ENCODE measurements around the gene NANOS2. TPM values are rescaled to one million over a fixed set of nuclear protein-coding genes. Genes with fewer than 3 reads are reported as not detected.

NANOS2 gene
- total and polyA plus RNA-seq, 2 of the 13 experiments (the other 11 are each of a cell fraction or from before 2014, with no cell fraction given) = not detected

GRCh38 chr19:45962021-45962420 is 47.4 kb upstream of the NANOS2 start:
- no TSS peak for BruUV-seq (replicated peaks)
- DNase-seq (ENCODE audit: low spot score) = no peak
- Histone ChIP-seq H3K79me2 (ENCODE audit: insufficient read depth, low read length) (no peaks in the 10 kb centered on the region), H3K9me3 (ENCODE audit: low read length) (no peaks in the 10 kb centered on the region), H4K20me1 (ENCODE audit: insufficient read depth, low read length) (no peaks in the 10 kb centered on the region), H3K9ac (ENCODE audit: insufficient read depth, low read depth, low read length) (no peak overlapping the region), H3K27me3 (ENCODE audit: control insufficient read depth in 1 of 2, insufficient read depth in 2 of 2, low read length in 2 of 2) (peaks cover 2 to 35% of the 10 kb centered on the region in 2 experiments; a peak in 4 of 5 replicates), H3K27ac (ENCODE audit: extremely low read length, insufficient read depth, low read length) (no peak overlapping the region), H3K4me2 (ENCODE audit: low read depth, low read length) (no peak overlapping the region), H2AFZ (ENCODE audit: low read length) (no peak overlapping the region), H3K4me3 (replicated peaks in 1 of 3; ENCODE audit: insufficient read depth in 1 of 3, low read depth in 2 of 3, low read length in 3 of 3) (no peak overlapping the region), H3K36me3 (replicated peaks in 1 of 2; ENCODE audit: control insufficient read depth in 1 of 2, insufficient read depth in 2 of 2, low read length in 2 of 2) (no peaks in the 10 kb centered on the region), H3K4me1 (ENCODE audit: insufficient read depth, low read length) (no peaks in the 10 kb centered on the region)
- ChIA-PET POLR2A (no interaction called here), CTCF (ENCODE audit: low intra/inter-chr PET ratio, low total read pairs) (no interaction called here)
- 55% methylated on average over 11 of the region's 15 CpGs for WGBS (ENCODE audit: low lambda C conversion rate)
- in situ Hi-C loops (cut with HindIII; ENCODE audit: extremely low pct_ligation_motif_present, low pct_unique_long_range_greater_than_20kb) (no loop called here), intact Hi-C loops (cut with micrococcal nuclease; ENCODE audit: unreplicated experiment) (no loop called here)
- TF ChIP-seq ZNF563 (CRISPR knock-in tag; IDR thresholded peaks at IDR 0.05) = no peak
- no peak for TF ChIP-seq FLYWCH1 (CRISPR knock-in tag; IDR thresholded peaks at IDR 0.05)
- TF ChIP-seq SMAD1 (CRISPR knock-in tag; IDR thresholded peaks at IDR 0.05; ENCODE audit: borderline replicate concordance, low read depth) = no peak
- TF ChIP-seq ZNF142 (CRISPR knock-in tag; IDR thresholded peaks at IDR 0.05) = no peak
- no peak for TF ChIP-seq CTCF (CRISPR knock-in tag; IDR thresholded peaks at IDR 0.05)
- FAIRE-seq = no peak
- ATAC-seq = no peak

All from HepG2 (cell line).